HG03558 (cell line): ENCODE measurements around the gene SLC41A3.
"Not testable (repeated sequence)": the region's sequence is repeated elsewhere in the genome, so short reads cannot be mapped to it uniquely, and the experiment has no call there.

Experiments used
- ATAC-seq: cut with Tn5 transposase; IDR thresholded peaks from one replicate; pipeline ENCODE4 v1.9.1; 2021; ENCODE audit warnings: moderate number of reproducible peaks; ENCODE audit not compliant: unreplicated experiment; ENCODE audit errors: extremely low read depth

SLC41A3 gene

GRCh38 chr3:125965505-125965904 is 118.4 kb downstream of the SLC41A3 start:
- no peak for ATAC-seq

DNA sequence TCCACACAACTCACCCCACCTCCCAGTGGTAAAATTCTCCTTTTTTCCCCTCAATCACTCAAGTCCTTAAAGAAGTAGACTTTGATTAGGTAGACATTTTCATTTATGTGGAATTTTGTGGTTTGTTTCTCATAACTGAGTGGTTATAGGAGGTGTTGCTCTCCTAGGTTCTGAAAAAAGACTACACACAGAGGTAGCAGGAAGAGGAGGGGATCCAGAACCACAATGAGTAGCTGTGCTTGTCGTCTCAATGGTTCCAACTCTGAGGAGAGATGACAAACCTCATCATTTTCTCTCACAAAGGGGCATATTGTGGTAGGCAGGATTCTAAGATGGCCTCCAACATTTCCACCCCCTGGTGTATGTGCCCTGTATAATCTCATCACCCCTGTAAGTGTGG is 120.1 kb downstream of the SLC41A3 start:
- not testable (repeated sequence) for ATAC-seq

DNA sequence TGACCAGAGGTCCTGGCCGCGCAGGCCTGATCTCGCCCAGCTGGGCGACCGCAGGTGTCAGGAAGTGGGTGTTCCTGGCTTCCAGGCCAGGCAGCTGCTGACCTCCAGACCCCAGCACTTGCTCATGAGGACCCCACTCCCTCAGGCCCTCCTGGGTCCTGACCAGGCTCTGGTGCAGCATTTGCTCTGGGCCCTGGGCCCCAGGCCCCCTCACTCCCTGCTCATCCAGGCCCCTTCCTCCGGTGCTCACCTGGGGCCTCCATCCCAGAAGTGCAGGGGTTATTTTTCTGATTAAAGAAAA is 122.7 kb downstream of the SLC41A3 start:
- no peak for ATAC-seq

DNA sequence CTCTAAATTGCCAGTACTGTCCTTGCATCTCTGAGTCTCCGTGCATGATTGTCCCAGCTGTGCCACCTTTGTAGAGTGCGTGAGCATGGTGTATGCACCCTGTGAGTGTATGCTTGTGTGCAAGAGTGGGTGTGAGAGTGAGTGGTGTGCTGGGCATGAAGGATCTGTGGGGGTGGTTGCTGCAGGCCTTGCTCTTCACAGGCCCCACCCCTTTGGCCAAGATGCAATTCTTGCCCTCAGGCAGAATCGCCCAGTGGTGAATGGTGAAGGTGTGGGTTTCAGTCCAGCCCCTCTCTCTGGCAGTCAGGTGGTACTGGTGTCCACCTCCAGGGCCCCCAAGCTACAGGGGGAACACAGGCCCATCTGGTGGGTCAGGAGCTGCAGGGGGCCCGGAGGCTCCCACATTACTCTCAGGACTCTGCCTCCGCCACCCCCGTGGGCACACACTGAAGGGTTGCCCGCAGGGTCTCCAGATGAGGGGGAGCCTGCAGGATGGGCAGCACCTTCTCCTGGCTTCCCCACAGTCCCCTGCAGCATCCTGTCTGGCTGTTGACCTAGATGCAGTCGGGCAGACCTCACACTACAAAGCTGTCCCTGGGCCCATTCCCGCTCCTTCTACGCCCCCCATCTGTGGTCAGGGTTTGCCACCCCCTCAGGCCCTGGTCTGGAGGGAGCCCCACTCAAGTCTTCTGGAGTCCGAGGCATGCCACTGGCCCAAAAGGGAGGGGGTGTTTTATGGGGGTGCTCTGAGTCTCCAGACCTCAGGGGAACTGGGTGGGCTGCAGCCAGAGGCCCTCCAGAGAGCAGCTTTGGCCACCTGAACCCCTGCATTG is 123.3 kb downstream of the SLC41A3 start:
- no peak for ATAC-seq

GRCh38 chr3:125960066-125960424 is 123.9 kb downstream of the SLC41A3 start:
- ATAC-seq, result no peak

DNA sequence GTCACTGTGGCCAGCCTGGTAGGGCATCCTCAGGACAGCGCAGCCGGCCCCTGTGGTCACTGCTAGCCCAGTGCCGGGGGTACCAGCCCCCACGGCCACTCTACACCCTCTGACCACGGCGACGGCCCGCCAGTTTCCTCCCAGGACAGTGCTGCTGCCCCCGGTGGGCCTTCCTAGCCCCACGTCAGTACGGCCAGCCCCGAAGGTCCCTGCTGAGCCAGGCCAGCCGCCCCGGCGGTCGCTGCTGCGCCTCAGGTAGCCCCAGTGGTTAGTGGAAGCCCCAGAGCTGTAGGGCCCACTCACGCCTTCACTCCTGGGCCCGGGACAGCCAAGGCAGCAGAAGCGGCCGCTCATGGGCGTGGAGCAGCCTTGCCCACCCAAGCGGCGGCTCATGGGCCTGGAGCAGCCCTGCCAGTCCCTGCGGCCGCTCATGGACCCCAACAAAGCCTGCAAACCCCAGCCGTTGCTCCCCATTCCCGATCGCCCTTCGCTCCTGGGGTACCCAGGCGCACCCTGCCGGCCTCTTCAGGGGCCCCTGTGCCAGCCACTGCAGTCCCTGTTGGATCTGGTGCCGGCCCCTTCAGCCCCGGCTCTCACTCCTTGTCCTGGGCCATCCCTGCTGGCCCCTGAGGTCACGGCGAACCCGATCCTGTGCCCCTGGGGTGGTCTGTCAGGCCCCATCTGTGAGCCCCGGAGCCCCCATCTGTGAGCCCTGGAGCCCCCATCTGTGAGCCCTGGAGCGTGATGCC is 124.4 kb downstream of the SLC41A3 start:
- ATAC-seq, result no peak

DNA sequence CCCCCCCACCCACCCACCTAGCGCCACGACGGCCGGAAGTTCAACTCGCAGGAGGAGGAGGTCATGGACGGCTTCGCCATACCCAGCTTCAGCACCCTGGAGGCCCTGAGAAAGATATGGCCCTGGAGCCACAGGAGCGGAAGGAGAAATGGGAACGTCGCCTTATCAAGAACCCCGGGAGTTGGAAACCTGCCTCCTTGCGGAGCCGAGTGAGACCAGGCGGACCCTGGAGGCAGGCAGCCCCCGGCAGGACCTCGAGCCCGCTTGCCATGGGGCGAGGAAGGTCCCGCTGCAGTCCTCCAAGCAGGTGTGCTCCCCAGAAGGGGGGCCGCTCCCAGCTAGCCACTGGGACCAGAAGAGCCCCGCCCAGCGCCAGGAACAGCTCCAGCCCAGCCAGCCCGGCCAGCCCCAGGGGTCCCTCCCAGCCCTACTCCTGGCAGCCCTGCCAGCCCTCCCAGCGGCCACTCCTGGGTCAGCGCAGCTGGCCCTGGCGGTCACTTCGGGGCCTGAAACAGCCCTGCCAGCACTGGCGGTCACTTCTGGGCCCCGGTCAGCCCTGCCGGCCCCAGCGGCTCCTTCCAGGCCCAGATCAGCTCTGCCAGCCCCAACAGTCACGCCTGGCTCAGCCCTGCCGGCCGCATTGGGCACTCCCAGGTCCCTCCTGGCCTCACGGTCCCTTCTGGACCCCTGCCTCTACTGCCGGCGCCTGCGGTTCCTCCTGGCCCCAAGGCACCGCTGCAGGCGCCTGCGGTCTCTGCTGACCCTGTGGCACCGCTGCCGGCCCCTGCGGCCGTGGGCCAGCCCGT is 125.2 kb downstream of the SLC41A3 start:
- no peak for ATAC-seq

- ATAC-seq, result no peak
Measured at GRCh38 chr3:125957674-125958510, 126.0 kb downstream of the SLC41A3 start.

GRCh38 chr3:125957020-125957419 is 126.9 kb downstream of the SLC41A3 start:
- ATAC-seq, result not testable (repeated sequence)
